ENCODE results near the gene EFCAB5. TPM values are rescaled to one million over a fixed set of nuclear protein-coding genes. Genes with fewer than 3 reads are reported as not detected.
"Not testable (repeated sequence)": the region's sequence is repeated elsewhere in the genome, so short reads cannot be mapped to it uniquely, and the experiment has no call there.

EFCAB5 gene
- total RNA-seq, 1 donor from 2014 or later = 0.08 TPM

DNA sequence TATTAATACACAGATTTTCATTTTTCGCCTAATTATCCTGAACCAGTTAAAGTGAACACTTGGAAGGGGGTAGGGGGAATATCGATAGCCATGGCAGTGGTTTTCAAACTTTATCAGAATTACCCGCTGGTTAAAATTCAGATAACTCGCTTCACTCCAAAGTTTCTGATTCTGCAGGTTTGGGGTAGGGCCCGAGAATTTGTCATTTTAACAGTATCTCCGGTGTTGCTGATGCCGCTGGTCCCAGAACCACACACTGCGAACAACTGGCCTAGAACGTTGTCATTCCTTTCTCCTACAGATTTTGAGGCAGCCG lies 174.9 kb downstream of the EFCAB5 start:
- DNase-seq (ENCODE audit: low read depth) = no peak
- TF ChIP-seq, protein P1, sequence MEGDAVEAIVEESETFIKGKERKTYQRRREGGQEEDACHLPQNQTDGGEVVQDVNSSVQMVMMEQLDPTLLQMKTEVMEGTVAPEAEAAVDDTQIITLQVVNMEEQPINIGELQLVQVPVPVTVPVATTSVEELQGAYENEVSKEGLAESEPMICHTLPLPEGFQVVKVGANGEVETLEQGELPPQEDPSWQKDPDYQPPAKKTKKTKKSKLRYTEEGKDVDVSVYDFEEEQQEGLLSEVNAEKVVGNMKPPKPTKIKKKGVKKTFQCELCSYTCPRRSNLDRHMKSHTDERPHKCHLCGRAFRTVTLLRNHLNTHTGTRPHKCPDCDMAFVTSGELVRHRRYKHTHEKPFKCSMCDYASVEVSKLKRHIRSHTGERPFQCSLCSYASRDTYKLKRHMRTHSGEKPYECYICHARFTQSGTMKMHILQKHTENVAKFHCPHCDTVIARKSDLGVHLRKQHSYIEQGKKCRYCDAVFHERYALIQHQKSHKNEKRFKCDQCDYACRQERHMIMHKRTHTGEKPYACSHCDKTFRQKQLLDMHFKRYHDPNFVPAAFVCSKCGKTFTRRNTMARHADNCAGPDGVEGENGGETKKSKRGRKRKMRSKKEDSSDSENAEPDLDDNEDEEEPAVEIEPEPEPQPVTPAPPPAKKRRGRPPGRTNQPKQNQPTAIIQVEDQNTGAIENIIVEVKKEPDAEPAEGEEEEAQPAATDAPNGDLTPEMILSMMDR (IDR thresholded peaks at IDR 0.05; ENCODE audit: insufficient read depth, low read length, poor library complexity, severe bottlenecking) = no peak
- Histone ChIP-seq H3K27me3 (ENCODE audit: control insufficient read depth, insufficient read depth, low read length) (no peaks in the 10 kb centered on the region), H3K4me3 (ENCODE audit: low read depth, low read length) (peak overlapping the region; percentile 74), H3K36me3 (ENCODE audit: control insufficient read depth, insufficient read depth, low read length) (no peaks in the 10 kb centered on the region)

DNA sequence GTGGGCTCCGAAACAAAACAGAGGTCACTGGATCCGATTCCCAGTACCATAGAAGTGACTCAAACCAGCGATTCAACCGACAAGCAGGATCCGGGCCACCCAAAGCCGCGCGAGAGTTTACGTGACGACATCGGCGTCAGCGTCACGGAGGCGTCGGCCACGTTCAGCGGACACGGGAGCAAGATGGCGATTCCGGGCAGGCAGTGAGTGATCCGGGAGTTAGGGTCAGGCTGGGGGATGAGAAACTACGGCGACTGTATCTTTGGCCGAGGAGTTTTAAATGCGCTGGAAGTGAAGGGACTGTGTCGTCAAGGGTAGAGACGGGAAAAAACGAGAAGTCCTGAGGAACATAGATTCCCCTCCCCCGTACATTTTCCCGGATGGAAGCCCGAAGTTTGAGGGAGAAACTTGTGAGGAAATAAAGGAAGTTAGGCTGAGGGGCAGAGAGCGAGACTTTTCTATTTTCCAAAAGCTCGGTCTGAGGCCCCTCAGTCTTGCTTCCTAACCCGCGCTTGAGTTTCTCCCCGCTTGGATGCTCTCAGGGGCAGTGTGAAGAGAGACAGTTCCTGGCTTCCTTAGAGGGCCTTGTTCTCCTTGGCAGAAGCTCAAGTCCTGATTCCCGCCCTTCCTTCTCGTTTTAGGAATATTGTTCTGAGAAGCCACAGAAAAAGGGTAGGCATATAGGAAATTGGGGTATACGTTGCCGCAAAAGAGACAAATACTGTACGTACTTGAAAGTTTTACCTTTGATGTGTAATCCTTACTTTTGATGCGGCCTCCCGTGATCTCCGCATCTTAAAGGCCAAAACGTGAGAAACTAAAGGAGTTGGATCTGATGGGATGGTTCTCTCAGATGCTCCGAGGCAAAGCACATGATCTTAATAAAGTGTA lies 175.5 kb downstream of the EFCAB5 start, which contains the start of gene NSRP1:
Gene NSRP1, plus strand, starts transcription at position 156 of the 891 bp plus-strand sequence. Its CDS starts 28 bp downstream, at position 184.
- Histone ChIP-seq H3K36me3 (ENCODE audit: control insufficient read depth, insufficient read depth, low read length) (no peaks in the 10 kb centered on the region), H3K27me3 (ENCODE audit: control insufficient read depth, insufficient read depth, low read length) (no peaks in the 10 kb centered on the region), H3K4me3 (ENCODE audit: low read depth, low read length) (peak within 1 kb of the TSS; percentile 74)
- peak; percentile 81 for DNase-seq (ENCODE audit: low read depth)
- TF ChIP-seq, protein P1 (IDR thresholded peaks at IDR 0.05; ENCODE audit: insufficient read depth, low read length, poor library complexity, severe bottlenecking) = no peak

DNA sequence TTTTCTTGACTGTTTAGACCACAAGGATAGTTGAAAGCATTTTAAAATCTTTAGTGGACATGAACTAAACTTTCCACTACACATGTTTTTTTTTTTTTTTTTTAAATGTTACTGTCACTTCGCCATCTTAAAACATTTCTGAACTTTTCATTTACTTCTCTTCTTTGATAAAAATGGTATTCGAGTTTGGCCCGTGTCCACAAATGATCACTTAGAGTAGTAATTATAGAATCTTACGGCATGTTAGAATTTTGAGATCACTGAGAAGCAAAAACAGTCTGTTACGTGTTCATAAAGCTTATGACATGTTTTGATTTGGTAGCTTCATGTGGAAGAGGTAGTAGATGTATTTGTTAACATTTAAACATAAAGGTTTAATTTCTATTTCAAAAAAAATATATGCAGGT lies 176.2 kb downstream of the EFCAB5 start:
- Histone ChIP-seq H3K36me3 (ENCODE audit: control insufficient read depth, insufficient read depth, low read length) (no peaks in the 10 kb centered on the region), H3K4me3 (ENCODE audit: low read depth, low read length) (peak overlapping the region; percentile 74), H3K27me3 (ENCODE audit: control insufficient read depth, insufficient read depth, low read length) (no peaks in the 10 kb centered on the region)
- TF ChIP-seq, protein P1 (IDR thresholded peaks at IDR 0.05; ENCODE audit: insufficient read depth, low read length, poor library complexity, severe bottlenecking) = no peak
- no peak for DNase-seq (ENCODE audit: low read depth)

DNA sequence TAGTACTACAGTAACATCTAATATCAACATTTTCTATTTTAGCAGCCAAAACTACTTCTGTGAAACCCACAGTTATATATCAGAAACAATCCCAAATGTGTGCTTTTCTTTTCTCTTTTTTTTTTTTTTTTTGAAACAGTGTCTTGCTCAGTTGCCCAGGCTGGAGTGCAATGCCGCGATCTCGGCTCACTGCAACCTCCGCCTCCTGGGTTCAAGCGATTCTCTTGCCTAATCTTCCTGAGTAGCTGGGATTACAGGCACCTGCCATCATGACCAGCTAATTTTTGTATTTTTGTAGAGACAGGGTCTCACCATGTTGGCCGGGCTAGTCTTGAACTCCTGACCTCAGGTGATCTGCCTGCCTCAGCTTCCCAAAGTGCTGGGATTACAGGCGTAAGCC lies 177.2 kb downstream of the EFCAB5 start:
- not testable (repeated sequence) for H3K36me3 ChIP-seq (ENCODE audit: control insufficient read depth, insufficient read depth, low read length); DNase-seq (ENCODE audit: low read depth); H3K27me3 ChIP-seq (ENCODE audit: control insufficient read depth, insufficient read depth, low read length); H3K4me3 ChIP-seq (ENCODE audit: low read depth, low read length)

DNA sequence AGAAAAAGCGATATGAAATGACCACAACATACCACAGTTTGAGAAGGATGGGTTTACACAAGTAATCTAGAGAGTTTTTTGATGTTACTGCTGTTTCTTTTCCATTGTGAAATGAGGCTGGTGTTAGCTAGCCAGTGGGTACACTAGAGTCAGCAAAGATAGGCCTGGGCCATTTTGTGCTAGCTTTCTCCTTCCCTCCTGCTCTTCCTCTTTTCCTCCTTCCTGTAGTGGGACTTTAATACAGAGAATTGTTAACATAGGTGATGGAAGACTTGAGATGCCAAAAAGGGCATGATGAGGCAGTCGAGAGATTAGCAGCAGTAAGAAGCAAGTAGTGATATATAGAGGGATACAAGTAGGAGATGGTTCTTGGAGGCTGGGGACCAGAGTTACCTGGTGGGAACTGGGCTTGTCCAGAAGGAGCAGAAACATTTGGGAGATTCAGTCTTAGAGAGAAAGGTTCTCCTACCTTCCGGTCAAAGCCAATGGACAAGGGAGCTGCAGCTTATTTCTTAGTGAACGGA lies 182.9 kb downstream of the EFCAB5 start:
- Histone ChIP-seq H3K36me3 (ENCODE audit: control insufficient read depth, insufficient read depth, low read length) (no peaks in the 10 kb centered on the region), H3K27me3 (ENCODE audit: control insufficient read depth, insufficient read depth, low read length) (no peaks in the 10 kb centered on the region), H3K4me3 (ENCODE audit: low read depth, low read length) (no peak overlapping the region)
- DNase-seq (ENCODE audit: low read depth) = no peak
- TF ChIP-seq, protein P1 (IDR thresholded peaks at IDR 0.05; ENCODE audit: insufficient read depth, low read length, poor library complexity, severe bottlenecking) = no peak

DNA sequence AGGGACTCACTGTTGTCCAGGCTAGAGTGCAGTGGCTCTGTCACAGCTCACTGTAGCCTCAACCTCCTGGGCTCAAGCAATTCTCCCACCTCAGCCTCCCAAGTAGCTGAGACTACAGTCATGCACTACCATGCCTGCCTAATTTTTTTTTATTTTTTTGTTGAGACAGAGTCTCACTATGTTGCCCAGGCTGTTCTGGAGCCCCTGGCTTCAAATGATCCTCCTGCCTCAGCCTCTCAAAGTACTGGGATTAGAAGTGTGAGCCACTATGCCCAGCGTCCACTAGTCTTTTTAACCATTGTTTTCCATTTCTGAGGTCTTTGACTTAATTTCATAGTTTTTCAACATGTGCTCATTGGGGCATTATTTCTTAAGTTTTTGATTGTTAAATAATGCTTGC lies 188.7 kb downstream of the EFCAB5 start:
- DNase-seq (ENCODE audit: low read depth) = no peak
- Histone ChIP-seq H3K4me3 (ENCODE audit: low read depth, low read length) (no peak overlapping the region), H3K27me3 (ENCODE audit: control insufficient read depth, insufficient read depth, low read length) (no peaks in the 10 kb centered on the region), H3K36me3 (ENCODE audit: control insufficient read depth, insufficient read depth, low read length) (peaks cover 1% of the 10 kb centered on the region)
- TF ChIP-seq, protein P1 (IDR thresholded peaks at IDR 0.05; ENCODE audit: insufficient read depth, low read length, poor library complexity, severe bottlenecking) = no peak

Measured in kidney epithelial cell (primary cell).